ENCODE measurements around the gene FAM187B.

FAM187B gene

DNA sequence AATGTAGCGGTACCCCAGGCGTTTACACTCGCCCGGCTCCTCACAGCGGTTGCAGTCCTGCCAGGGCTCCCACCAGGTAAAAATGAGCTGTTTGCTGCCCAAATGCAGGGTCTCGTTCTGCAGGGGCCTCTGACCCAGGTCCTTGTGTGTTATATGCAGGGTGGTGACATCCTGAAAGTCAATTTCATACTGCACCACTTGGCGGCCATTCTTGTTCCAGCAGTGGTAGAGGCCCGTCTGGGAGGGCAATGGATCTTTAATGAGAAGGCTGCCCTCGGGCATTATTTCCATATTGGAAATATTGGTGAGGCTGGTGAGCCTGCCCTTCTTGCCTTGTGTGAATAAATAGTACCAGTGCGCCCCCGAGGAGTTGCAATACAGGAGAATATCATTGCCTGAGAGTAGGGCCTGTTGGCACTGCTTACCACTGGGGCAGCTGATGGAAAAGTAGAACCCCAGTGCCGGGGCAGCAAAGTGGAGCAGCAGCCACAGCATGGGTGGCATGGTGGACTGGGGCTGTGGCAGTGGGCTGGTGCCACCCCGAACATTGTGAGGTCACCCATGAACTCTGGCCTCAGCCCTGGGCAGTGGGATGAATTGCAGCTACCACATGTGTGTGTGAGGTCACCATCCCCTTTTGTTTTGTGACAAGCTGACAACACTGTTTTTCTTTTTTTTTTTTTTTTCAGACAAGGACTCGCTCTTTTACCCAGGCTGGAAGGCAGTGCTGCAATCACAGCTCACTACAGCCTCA lies at the start of gene FAM187B:
TSS of gene FAM187B (minus strand) at position 563 of the 754 bp plus-strand sequence. CDS start at position 504, 59 bp downstream.
- no peak for DNase-seq (ENCODE audit: low read depth in 2 of 2)

- DNase-seq (ENCODE audit: low read depth in 2 of 2): no peak
Measured at GRCh38 chr19:35276706-35277281, 48.3 kb upstream of the FAM187B start.

DNA sequence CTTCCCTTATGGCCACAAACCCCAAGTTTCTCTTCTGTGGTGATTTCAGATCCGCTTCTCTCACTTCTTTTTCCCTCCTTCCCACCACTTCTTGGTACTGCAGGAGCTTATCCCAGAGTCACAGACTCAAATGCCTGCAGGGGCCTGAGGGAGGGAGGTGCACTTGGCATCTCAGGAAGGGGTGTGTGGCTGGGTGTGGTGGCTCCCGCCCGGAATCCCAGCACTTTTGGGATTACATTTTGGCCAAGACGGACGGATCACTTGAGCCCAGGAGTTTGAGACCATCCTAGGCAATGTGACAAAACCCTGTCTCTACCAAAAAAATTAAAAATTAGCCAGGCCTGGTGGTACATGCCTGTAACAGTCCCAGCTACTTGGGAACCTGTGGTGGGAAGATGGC lies 45.8 kb upstream of the FAM187B start:
- no peak for DNase-seq (ENCODE audit: low read depth in 2 of 2)

DNA sequence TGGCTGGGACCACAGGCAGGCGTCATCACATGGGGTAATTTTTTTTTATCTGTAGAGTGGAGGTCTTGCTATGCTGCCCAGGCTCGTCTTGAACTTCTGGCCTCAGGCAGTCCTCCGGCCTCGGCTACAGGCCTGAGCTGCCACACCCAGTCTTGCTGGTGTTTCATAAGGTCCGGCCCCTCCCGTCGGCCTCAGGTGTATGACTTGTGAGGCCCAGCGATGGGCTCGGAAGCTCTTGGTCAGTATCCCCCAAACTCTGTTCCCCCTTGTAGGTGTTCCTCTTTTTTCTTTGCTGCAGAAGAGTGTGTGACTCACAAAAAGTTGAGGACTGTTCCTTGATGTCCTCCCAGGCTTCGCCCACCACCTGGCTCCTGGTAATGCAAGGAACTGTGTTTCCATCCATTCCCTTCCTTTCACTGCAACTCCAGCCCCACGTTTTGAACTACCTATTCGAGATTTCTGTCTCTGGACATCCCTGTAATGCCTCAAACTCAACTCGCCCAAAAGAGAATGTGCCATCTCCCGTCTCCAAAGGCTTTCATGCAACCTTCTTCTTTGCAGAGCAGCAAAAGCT lies 45.2 kb upstream of the FAM187B start:
- no peak for DNase-seq (ENCODE audit: low read depth in 2 of 2)

DNA sequence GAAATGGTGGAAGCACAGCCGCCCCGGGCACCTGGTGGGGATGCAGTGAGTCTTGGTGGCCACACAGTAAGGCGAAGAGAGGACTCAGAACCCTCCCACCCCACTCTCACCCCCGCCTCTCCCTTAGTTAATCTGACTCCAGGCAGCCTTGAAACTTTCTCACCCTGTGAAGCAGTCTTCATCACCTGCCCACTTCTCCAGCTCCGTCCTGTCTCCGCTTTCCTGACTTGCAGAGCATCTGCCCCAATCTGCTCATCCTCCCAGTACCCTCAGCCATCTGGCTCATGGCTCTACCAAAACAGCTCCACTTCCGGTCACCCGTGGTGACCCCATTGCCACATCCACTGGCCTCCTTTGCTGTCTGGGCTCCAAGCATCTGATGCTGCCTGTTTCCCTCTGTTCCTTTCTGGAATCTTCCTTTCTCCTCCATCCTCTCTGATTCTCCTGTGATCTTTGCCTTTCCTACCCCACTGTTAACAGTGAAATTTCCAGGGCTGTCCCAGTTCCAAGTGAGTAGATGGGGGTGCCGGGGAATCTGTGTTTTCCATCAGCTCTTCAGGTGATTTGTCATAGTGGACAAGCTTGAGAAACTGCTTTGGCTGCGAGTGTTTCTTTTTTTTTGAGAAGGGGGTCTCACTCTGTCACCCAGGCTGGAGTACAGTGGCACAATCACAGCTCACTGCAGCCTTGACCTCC lies 44.6 kb upstream of the FAM187B start:
- DNase-seq (ENCODE audit: low read depth in 2 of 2): no peak

GRCh38 chr19:35272122-35272719 lies 43.7 kb upstream of the FAM187B start:
- DNase-seq (ENCODE audit: low read depth in 2 of 2): no peak

DNA sequence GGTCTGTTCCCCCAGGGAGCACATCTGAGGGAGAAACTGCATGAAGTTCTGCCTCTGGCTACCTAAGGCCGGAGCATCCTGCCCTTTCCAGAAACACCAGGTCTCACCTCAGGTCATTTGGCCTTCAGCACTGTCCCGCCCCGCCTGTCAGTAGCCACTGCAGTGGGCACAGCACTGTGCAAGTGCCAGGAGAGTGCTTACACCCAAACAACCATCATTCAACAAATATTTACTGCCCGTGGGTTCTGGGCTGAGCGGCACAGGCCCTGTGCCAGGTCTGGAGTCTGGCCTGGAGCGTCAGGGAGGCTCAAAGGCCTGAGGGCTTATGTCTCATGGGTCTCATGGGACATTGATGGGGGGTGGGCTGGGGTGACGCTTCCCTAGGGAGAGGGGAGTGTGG lies 43.0 kb upstream of the FAM187B start:
- no peak for DNase-seq (ENCODE audit: low read depth in 2 of 2)

GRCh38 chr19:35270381-35270811 lies 41.9 kb upstream of the FAM187B start:
- no peak for DNase-seq (ENCODE audit: low read depth in 2 of 2)

GRCh38 chr19:35269438-35270117 lies 41.0 kb upstream of the FAM187B start:
- DNase-seq (ENCODE audit: low read depth in 2 of 2): peak; percentile 63 to 68

DNA sequence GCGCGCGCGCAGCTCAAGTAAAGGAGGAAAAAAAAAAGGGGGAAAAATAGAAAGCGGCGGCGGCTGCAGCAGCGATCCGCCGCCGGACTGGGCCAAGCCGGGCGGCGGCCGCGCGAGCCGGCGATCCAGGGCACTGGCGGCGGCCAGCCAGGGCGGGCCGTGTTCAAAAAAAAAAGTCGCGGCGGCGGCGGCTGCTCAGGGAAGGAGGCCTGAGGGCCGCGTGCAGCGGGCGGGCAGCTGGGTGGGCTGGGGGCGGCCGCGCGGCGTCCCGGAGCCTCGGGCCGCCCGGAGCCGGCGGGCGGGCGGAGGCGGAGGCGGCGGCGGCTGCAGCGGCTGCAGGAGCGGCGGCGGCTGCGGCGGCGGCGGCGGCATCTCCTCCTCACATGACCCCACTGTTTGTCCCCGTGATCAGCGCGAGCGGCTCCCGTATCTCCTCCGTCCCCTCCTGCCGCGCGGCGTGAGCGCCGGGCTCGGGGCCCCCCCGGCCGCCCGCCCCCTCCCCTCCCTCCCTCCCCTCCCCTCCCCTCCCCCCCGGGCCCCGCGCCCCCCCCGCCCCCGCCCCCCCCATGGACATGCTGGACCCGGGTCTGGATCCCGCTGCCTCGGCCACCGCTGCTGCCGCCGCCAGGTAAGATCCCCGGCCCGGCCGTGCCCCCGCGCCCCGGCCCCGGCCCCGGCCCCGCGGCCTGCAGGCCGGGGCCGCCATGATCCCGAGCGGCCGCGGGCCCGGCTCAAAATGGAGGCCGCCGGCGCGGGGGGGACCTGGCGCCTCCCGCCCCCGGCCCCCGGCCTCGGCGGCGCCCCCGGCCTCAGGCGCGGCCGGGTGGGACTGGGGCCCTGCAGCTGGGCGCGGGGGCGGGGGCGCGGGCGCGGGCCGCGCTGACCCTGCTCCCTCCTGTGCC lies 40.2 kb upstream of the FAM187B start, which contains the start of gene USF2:
TSS of gene USF2 (plus strand) at position 427 of the 902 bp plus-strand sequence. CDS start at position 567, 140 bp downstream.
- DNase-seq (ENCODE audit: low read depth in 2 of 2): peak in 1 of 2 donors; percentile 55

DNA sequence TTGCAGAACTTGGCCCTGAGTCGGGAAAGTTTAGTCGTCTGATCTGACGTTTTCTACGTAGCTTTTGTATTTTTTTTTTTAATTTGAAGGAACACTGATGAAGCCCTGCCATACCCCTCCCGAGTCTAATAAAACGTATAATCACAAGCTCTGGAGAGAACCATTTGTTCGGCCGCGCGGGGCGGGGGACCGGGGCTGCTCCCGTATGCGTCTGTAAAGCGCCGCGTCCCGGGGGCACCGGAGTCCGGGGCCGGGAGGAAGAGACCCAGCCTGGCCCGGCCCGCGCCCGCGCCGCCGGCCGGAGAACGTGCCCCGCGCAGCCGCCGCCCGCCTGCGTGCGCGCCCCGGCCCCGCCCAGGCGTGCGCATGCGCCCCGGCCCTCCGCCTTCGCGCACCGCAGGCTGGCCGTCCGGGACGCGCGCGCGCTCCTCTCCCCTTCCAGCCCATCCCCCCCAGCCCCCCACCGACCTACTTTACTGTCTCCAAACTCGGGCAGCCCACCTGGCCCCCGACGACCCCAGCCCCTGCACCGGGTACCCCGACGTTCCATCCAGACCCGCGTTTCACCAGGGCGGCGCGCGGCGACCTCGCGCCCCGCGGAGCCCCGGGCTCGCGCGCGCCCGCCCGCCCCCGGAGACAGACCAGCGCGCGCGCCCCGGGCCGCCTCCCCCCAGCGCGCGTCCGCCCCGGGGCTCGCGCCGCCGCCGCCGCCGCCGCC lies 39.4 kb upstream of the FAM187B start:
- DNase-seq (ENCODE audit: low read depth in 2 of 2): peak; percentile 49 to 60

- no peak for DNase-seq (ENCODE audit: low read depth in 2 of 2)
Measured at GRCh38 chr19:35267353-35267817, 38.8 kb upstream of the FAM187B start.

- no peak for DNase-seq (ENCODE audit: low read depth in 2 of 2)
Measured at GRCh38 chr19:35266520-35267352, 38.2 kb upstream of the FAM187B start.

DNA sequence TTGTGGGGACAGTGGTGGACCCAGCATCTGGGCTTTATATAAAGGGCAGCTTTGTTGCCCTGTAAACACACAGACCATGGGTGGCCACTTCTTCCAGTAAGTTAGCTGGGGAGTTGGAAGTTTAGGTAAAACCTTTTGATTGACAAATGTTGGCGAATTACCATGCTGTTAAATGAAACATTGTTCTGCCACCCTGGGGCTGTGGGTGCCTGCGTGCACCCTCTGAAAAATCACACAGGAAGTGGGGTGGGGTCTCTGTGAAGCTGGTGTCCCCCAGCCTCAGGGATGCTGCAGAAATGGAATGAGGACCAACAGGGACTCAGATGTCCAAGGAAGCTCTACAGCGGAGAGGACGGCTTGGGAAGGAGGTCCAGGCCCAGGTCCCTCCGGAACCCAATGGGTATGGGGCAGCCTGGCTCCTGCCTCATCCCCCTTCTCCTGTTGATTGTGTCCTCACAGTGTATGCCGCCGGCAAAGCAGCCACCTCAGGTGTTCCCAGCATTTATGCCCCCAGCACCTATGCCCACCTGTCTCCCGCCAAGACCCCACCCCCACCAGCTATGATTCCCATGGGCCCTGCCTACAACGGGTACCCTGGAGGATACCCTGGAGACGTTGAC lies 37.5 kb upstream of the FAM187B start:
- no peak for DNase-seq (ENCODE audit: low read depth in 2 of 2)

- no peak for DNase-seq (ENCODE audit: low read depth in 2 of 2)
Measured at GRCh38 chr19:35265126-35265899, 36.8 kb upstream of the FAM187B start.

GRCh38 chr19:35264268-35265125 lies 36.0 kb upstream of the FAM187B start:
- DNase-seq (ENCODE audit: low read depth in 2 of 2): no peak
